ENCODE data around the gene CCDC17.

- TF ChIP-seq CTCF (IDR thresholded peaks at IDR 0.05) (no peak), POLR2AphosphoS5 (IDR thresholded peaks at IDR 0.05) (no peak)
These were observed 32.8 kb upstream of the CCDC17 start for GRCh38 chr1:45656573-45657226.
